A673 (cell line): ENCODE measurements around the gene ZNF322.

Experiments used
- EZH2 ChIP-seq: fragments of 200-600 bp; sonication (generic); IDR thresholded peaks from 2 replicates; pipeline ENCODE4 v1.6.1; 2017; ENCODE audit warnings: borderline replicate concordance, low read depth, mild to moderate bottlenecking, mixed read lengths, antibody characterized with exemption, low read length; ENCODE audit not compliant: poor library complexity, severe bottlenecking
- TF ChIP-seq, protein P1 (sequence below): fragments of 300-800, 200-600 bp; sonication (generic); conservative IDR thresholded peaks from 2 replicates; pipeline ENCODE4 v1.5.1; 2017; ENCODE audit warnings: low read depth, mild to moderate bottlenecking, antibody characterized with exemption, low read length, moderate library complexity, mixed read lengths

DNA sequence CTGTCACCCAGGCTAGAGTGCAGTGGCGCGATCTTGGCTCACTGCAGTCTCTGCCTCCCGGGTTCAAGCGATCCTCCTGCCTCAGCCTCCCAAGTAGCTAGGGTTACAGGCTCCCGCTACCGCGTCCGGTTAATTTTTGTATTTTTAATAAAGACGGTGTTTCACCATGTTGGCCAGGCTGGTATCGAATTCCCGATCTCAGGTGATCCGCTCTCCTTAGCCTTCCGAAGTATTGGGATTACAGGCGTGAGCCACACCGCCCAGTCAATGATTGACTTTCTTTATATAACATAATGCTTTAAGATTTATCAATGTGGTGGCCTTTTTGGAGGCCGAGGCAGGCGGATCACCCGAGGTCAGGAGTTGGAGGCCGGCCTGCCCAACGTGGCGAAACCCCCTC, 70.6 kb downstream of the ZNF322 start:
- TF ChIP-seq, protein P1, sequence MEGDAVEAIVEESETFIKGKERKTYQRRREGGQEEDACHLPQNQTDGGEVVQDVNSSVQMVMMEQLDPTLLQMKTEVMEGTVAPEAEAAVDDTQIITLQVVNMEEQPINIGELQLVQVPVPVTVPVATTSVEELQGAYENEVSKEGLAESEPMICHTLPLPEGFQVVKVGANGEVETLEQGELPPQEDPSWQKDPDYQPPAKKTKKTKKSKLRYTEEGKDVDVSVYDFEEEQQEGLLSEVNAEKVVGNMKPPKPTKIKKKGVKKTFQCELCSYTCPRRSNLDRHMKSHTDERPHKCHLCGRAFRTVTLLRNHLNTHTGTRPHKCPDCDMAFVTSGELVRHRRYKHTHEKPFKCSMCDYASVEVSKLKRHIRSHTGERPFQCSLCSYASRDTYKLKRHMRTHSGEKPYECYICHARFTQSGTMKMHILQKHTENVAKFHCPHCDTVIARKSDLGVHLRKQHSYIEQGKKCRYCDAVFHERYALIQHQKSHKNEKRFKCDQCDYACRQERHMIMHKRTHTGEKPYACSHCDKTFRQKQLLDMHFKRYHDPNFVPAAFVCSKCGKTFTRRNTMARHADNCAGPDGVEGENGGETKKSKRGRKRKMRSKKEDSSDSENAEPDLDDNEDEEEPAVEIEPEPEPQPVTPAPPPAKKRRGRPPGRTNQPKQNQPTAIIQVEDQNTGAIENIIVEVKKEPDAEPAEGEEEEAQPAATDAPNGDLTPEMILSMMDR = no peak
- TF ChIP-seq EZH2 = no peak
